Neural crest cell (in vitro differentiated cells): Measurements from ENCODE around the gene EXD3. TPM values are rescaled to one million over a fixed set of nuclear protein-coding genes. Genes with fewer than 3 reads are reported as not detected.

ENCODE experiments used
- DNase-seq: peaks from one replicate; pipeline ENCODE4 v3.0.0; 2021; ENCODE audit warnings: low read depth, mixed read lengths, low spot score
- H3K27ac Mint-ChIP-seq: one replicate; pipeline ENCODE4 v1.8.0; 2021; ENCODE audit warnings: mild to moderate bottlenecking, mixed read lengths; ENCODE audit not compliant: unreplicated experiment
- H3K27me3 Mint-ChIP-seq: 2 replicates; pipeline ENCODE4 v1.8.0; 2021; ENCODE audit warnings: low read depth, mild to moderate bottlenecking, mixed read lengths
- H3K36me3 Mint-ChIP-seq: 2 replicates; pipeline ENCODE4 v1.8.0; 2021; ENCODE audit warnings: low read depth, mild to moderate bottlenecking, mixed read lengths
- H3K4me1 Mint-ChIP-seq: 2 replicates; pipeline ENCODE4 v1.8.0; 2021; ENCODE audit warnings: mixed read lengths
- H3K4me3 Mint-ChIP-seq: one replicate; pipeline ENCODE4 v1.8.0; 2021; ENCODE audit warnings: mild to moderate bottlenecking, mixed read lengths
- H3K9me3 Mint-ChIP-seq: 2 replicates; pipeline ENCODE4 v1.8.0; 2021; ENCODE audit warnings: mixed read lengths
- total RNA-seq: library from RNA; stranded (reverse); gene quantifications from 2 replicates; pipeline ENCODE4 v1.2.1, GENCODE V29; 2021
- TF ChIP-seq, protein P1 (sequence below): fragments of 200-600 bp; sonication (generic); conservative IDR thresholded peaks from 2 replicates; pipeline ENCODE4 v1.5.0; 2021; ENCODE audit warnings: antibody characterized with exemption, mild to moderate bottlenecking

The EXD3 gene
- total RNA-seq, 1 donor from 2014 or later: 15.1 TPM

- Mint-ChIP-seq H3K27ac (no peak overlapping the region), H3K27me3 (peaks cover 3% of the 10 kb centered on the region), H3K4me1 (peaks cover 4% of the 10 kb centered on the region), H3K4me3 (peak overlapping the region; percentile 73), H3K36me3 (no peaks in the 10 kb centered on the region), H3K9me3 (no peaks in the 10 kb centered on the region)
- no peak for DNase-seq
- TF ChIP-seq, protein P1, sequence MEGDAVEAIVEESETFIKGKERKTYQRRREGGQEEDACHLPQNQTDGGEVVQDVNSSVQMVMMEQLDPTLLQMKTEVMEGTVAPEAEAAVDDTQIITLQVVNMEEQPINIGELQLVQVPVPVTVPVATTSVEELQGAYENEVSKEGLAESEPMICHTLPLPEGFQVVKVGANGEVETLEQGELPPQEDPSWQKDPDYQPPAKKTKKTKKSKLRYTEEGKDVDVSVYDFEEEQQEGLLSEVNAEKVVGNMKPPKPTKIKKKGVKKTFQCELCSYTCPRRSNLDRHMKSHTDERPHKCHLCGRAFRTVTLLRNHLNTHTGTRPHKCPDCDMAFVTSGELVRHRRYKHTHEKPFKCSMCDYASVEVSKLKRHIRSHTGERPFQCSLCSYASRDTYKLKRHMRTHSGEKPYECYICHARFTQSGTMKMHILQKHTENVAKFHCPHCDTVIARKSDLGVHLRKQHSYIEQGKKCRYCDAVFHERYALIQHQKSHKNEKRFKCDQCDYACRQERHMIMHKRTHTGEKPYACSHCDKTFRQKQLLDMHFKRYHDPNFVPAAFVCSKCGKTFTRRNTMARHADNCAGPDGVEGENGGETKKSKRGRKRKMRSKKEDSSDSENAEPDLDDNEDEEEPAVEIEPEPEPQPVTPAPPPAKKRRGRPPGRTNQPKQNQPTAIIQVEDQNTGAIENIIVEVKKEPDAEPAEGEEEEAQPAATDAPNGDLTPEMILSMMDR: no peak
Observed at GRCh38 chr9:137456061-137456863, 33.3 kb upstream of the EXD3 start.

GRCh38 chr9:137455359-137455991 is 32.5 kb upstream of the EXD3 start:
- Mint-ChIP-seq H3K9me3 (no peaks in the 10 kb centered on the region), H3K4me3 (peak overlapping the region; percentile 64), H3K27ac (no peak overlapping the region), H3K4me1 (peaks cover 4% of the 10 kb centered on the region), H3K36me3 (no peaks in the 10 kb centered on the region), H3K27me3 (peaks cover 3% of the 10 kb centered on the region)
- no peak for DNase-seq
- TF ChIP-seq, protein P1: no peak

- no peaks in the 10 kb centered on the region for H3K9me3 Mint-ChIP-seq
- TF ChIP-seq, protein P1: no peak
- no peak overlapping the region for H3K27ac Mint-ChIP-seq
- DNase-seq: no peak
- H3K36me3 Mint-ChIP-seq: no peaks in the 10 kb centered on the region
- H3K27me3 Mint-ChIP-seq: peaks cover 3% of the 10 kb centered on the region
- H3K4me3 Mint-ChIP-seq: peak overlapping the region; percentile 15
- H3K4me1 Mint-ChIP-seq: peaks cover 4% of the 10 kb centered on the region
Observed at GRCh38 chr9:137454597-137455358, 31.8 kb upstream of the EXD3 start.

DNA sequence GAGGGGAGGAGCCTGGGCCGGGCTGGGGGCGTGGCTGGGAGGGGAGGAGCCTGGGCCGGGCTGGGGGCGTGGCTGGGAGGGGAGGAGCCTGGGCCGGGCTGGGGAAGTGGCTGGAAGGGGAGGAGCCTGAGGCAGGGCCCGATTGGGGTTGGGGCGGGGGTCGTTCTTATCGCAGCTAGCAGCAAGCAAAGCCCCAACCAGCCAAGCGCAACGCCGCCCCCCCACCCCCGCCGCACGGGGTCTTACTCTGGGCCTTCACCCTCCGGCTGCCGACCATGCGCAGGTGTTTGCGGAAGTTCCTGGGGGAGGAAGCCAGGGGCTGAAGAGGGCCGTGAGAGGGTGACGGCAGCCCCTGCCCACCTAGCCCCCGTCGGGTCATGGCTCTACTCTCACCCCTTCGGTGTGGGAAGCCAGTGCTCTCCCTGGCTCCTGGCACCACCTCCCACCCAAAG is 31.2 kb upstream of the EXD3 start:
- H3K27me3 Mint-ChIP-seq: peaks cover 3% of the 10 kb centered on the region
- peak; percentile 47 for DNase-seq
- peak overlapping the region; percentile 15 for H3K4me3 Mint-ChIP-seq
- no peaks in the 10 kb centered on the region for H3K9me3 Mint-ChIP-seq
- TF ChIP-seq, protein P1: no peak
- H3K4me1 Mint-ChIP-seq: peaks cover 4% of the 10 kb centered on the region
- no peaks in the 10 kb centered on the region for H3K36me3 Mint-ChIP-seq
- H3K27ac Mint-ChIP-seq: no peak overlapping the region

DNA sequence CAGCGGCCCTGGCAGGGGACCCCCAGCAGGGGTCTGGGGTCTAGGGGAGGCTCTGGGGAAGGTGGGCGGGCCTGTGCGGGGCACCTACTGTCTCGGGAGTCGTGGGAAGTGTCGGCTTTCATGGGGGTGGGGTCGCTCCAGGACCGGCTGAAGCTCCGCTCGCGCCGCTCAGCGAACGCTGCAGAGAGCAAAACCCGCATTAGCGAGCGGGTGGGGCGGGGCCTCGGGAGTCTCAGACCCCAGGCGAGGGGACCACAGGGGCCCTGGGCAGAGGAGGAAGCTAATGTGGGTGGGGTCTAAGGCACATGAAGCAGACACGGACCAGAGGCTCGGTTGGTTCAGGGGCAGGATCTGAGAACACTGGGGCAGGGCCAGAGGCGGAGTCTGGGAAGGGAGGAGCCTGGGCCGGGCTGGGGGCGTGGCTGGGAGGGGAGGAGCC is 30.7 kb upstream of the EXD3 start:
- peak; percentile 72 for DNase-seq
- peaks cover 3% of the 10 kb centered on the region for H3K27me3 Mint-ChIP-seq
- TF ChIP-seq, protein P1: no peak
- peak overlapping the region; percentile 83 for H3K27ac Mint-ChIP-seq
- H3K36me3 Mint-ChIP-seq: no peaks in the 10 kb centered on the region
- no peaks in the 10 kb centered on the region for H3K9me3 Mint-ChIP-seq
- peak overlapping the region; percentile 90 for H3K4me3 Mint-ChIP-seq
- H3K4me1 Mint-ChIP-seq: peaks cover 4% of the 10 kb centered on the region
